SKM-1 treated with dmso at 0.1 percent for 144 hours (cell line): ENCODE measurements around the gene CUTC.

Experiments used
- DNase-seq: peaks from one replicate; lab custom pipeline; 2025; ENCODE audit not compliant: unreplicated experiment; lab: John Stamatoyannopoulos, UW

Gene CUTC

GRCh38 chr10:99782447-99783286 lies 50.6 kb downstream of the CUTC start, which contains the start of gene ABCC2:
Gene ABCC2 (plus strand): TSS chr10:99782640. CDS start chr10:99782845, 205 bp downstream.
- no peak for DNase-seq

GRCh38 chr10:99784016-99784726 lies 52.1 kb downstream of the CUTC start:
- DNase-seq = no peak

DNA sequence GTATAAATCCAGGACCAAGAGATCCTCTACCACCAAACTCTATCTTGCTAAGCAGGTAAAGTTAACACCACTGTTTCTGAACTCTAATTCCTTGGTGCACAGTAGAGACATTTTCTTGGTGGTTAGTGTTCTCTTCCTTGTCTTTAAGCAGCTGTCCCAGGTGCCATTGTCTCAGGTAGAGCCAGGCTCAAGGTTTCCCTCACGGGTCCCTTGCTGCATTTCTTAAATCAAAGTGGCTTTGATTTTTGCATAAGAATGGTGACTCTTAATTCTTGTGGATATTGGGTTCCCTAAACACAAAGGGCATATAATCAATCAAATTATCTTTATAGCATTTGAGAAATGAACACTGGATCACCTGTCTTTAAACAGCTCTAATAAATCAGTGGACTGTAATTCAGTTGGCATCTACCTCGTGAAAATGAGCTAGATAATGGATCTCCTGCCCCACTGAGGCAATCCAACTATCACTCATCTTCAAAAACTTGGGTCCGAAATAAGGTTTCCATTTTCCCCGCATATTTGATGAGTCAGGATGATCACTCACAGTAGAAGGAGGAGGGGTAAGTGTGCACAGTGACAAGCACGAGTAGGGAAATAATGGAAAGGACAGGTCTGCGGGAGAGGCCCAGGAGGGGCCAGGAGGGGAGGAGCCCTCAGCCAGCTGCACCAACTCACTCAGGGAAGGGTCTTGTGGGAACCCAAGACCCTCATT lies 52.9 kb downstream of the CUTC start:
- DNase-seq = no peak

- no peak for DNase-seq
These were observed 53.6 kb downstream of the CUTC start for GRCh38 chr10:99785646-99786045.

DNA sequence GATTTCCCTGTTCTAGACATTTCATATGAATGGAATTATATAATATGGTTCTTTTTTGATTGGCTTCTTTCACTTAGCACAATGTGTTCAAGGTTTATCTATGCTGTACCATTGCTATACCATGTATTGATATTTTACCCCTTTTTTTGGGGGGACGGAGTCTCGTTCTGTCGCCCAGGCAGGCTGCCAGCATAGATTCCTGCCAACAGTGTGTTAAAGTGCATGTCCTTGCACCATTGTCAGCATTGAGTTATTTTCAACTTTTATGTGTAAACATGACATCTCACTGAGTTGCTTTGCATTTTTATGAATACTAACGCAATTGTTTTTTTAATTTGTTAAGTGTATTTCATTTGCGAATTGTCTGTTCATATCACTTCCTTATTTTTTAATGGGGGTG lies 55.3 kb downstream of the CUTC start:
- DNase-seq = no peak

DNA sequence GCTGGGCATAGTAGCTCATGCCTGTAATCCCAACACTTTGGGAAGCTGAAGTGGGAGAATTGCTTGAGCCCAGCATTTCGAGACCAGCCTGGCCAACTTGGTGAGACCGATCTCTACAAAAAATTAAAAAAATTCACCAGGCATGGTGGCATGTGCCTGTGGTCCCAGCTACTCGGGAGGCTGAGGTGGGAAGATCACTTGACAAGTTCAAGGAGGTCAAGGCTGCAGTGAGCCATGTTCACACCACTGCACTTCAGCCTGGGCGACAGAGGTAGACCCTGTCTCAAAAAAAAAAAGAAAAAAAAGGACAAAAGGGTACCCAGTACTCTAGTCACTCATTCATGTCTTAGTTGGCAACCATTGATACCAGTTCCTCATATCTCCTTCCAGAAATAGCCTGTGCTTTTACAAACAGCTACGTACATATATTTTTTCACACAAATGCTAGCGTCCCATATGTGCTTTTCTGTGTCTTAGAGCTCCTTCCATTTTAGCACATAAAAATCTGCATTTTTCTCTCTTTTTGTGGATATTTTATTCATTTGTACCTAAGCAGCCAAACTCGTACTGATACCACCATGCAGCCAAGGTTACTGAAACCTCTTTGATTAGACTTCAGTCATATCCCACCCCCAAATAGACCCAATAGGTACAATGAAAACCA lies 55.9 kb downstream of the CUTC start:
- DNase-seq = no peak

DNA sequence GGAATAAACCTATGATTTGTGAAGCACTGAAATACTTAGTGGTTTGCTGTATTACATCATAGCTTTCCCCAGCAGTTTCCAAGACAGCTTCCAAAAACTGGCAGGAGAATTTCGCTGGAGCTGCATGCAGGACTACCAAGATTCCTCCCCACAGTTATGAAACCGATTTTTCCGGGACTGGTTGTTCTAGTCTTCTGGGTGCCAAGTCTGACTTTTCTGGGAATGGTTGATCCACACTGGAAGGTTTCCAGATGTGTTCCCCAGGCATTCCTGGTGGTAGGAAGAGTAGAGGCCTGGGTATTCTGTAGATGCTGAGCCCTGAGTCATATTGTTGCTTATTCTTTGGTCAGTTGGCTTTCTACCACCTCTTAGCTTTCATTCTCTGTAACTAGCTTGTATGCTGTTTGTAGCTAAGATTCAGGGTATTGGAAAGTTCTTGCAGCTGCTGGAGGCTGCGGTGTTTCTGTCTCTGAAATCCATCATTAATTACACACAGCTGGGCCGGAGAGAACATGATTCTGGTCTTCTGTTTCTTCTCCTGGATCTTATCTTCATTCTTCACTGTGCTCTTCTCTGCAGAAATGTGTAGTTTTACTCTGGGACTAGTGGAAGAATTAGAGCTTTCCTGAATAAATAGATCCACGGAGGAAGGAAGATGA lies 56.7 kb downstream of the CUTC start:
- DNase-seq = no peak

- DNase-seq = no peak
These were observed 59.8 kb downstream of the CUTC start for GRCh38 chr10:99791831-99792230.

- DNase-seq = no peak
These were observed 61.8 kb downstream of the CUTC start for GRCh38 chr10:99793819-99794218.

DNA sequence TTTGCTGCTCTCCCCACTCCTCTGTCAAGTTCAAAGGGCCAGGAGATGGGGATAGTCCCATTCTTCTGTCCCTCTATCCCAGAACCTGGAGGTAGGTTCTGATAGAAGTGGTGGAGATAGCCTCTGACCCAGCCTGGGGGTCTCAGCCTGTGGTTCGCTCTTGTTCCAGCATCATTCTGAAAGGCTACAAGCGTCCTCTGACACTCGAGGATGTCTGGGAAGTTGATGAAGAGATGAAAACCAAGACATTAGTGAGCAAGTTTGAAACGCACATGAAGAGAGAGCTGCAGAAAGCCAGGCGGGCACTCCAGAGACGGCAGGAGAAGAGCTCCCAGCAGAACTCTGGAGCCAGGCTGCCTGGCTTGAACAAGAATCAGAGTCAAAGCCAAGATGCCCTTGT lies 64.9 kb downstream of the CUTC start:
- no peak for DNase-seq

DNA sequence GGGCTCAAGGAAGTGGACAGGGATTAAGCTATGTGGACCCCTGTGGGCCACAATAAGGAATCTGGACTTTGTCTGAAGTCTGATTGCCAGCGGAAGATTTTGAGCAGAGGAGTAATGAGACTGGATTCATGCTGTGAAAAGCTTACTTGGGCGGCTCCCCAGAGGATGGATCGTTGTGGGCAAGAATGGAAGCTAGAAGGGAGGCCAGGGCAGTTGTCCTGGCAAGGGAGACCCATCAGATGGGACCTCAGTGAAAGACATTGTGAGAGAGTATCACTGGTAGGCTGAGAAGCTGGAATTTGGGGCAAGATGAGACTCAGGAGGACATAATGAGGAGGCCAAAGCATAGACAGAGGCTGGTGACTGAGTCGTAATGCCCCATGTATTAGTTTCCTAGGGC lies 66.0 kb downstream of the CUTC start:
- DNase-seq = no peak

DNA sequence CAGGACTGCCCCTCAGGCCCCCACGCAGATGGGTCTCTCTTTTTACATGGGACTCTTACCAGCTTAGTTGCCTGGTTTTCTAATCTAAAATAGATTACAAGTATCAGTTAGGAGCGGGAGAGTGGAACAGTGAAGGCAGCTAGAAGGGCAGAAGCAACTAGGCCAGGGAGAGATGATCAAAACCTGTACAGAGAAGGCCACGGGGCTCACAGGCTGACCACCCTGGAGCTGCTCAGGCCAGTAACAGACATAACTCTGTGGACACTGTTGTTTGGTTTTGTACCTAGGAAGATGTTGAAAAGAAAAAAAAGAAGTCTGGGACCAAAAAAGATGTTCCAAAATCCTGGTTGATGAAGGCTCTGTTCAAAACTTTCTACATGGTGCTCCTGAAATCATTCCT lies 66.9 kb downstream of the CUTC start:
- DNase-seq = no peak

DNA sequence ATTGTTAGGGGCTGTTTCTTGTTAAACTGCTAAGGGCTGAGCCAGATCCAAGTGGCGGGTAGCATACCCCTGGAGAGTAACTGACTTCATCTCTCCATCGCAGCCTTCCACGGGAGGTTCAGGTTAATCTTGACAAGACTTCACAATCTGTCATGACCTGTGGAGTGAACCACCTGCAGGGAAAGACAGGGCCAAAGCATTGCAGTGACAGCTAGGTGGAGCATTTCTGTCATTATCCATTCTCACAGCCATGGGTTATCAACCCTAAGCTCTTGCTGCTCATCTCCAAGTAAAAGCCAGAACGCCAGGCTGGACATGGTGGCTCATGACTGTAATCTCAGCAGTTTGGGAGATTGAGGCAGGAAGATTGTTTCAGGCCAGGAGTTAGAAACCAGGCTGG lies 67.6 kb downstream of the CUTC start:
- DNase-seq = no peak

GRCh38 chr10:99804471-99804870 lies 72.4 kb downstream of the CUTC start:
- DNase-seq = no peak

- DNase-seq = no peak
These were observed 73.2 kb downstream of the CUTC start for GRCh38 chr10:99805190-99805589.
